HEK293 (cell line): ENCODE measurements around the gene SAT1.
A peak's percentile ranks its signal among the peaks of the same experiment; 100 is the strongest.

Experiments used
- CTCF ChIA-PET: fragments of 350-600 bp; formaldehyde crosslinking; extraction: SDS; loops from one replicate; lab custom pipeline; 2021; ENCODE audit warnings: antibody characterized with exemption; lab: Yijun Ruan, JAX
- POLR2A ChIA-PET: fragments of 300-600 bp; formaldehyde crosslinking; extraction: SDS; loops from one replicate; lab custom pipeline; 2020; ENCODE audit warnings: antibody characterized with exemption, inconsistent platforms; lab: Yijun Ruan, JAX
- H3K27ac ChIP-seq: fragments of 200-500 bp; sonication (Bioruptor generic); 2 replicates; pipeline ENCODE4 v1.5.1; 2014; ENCODE audit warnings: low read depth, low read length, control low read depth, inconsistent platforms; ENCODE audit errors: extremely low read depth
- H3K36me3 ChIP-seq, 2 experiments: fragments of 200-500 bp in 1 of 2; sonication (Bioruptor generic) in 1 of 2; 1 replicate in 1 of 2; 2 replicates in 1 of 2; pipeline ENCODE4 v1.5.1; 2014 to 2017; ENCODE audit warnings: inconsistent platforms in 2 of 2, low read length in 2 of 2; ENCODE audit not compliant: control insufficient read depth in 2 of 2, insufficient read depth in 1 of 2
- H3K4me1 ChIP-seq: fragments of 200-500 bp; sonication (Bioruptor generic); 2 replicates; pipeline ENCODE4 v1.5.1; 2014; ENCODE audit warnings: mild to moderate bottlenecking, low read length, inconsistent platforms; ENCODE audit not compliant: control insufficient read depth, insufficient read depth
- H3K4me3 ChIP-seq: 2 replicates; pipeline ENCODE4 v1.5.1; 2011; ENCODE audit warnings: low read depth, mild to moderate bottlenecking, control low read depth, low read length, moderate library complexity
- H3K9me3 ChIP-seq: fragments of 200-500 bp; sonication (Bioruptor generic); 2 replicates; pipeline ENCODE4 v1.5.1; 2014; ENCODE audit warnings: low read depth, low read length, inconsistent platforms; ENCODE audit not compliant: control insufficient read depth, insufficient read depth
- SCRT2 ChIP-seq: fragments of 450-650 bp; formaldehyde crosslinking; IDR thresholded peaks from 2 replicates; pipeline ENCODE4 v1.5.1; 2016; ENCODE audit warnings: missing biosample characterization, missing genetic modification characterization
- SP7 ChIP-seq: fragments of 450-650 bp; formaldehyde crosslinking; IDR thresholded peaks from 2 replicates; pipeline ENCODE4 v1.5.1; 2016; ENCODE audit warnings: missing biosample characterization, missing genetic modification characterization
- WT1 ChIP-seq: fragments of 450-650 bp; formaldehyde crosslinking; IDR thresholded peaks from 2 replicates; pipeline ENCODE4 v1.5.1; 2016; ENCODE audit warnings: missing biosample characterization, missing genetic modification characterization
- ZEB2 ChIP-seq: fragments of 450-650 bp; formaldehyde crosslinking; IDR thresholded peaks from 2 replicates; pipeline ENCODE4 v1.5.1; 2016; ENCODE audit warnings: missing biosample characterization, missing genetic modification characterization
- ZNF10 ChIP-seq: fragments of 450-650 bp; formaldehyde crosslinking; IDR thresholded peaks from 2 replicates; pipeline ENCODE4 v1.5.1; 2017; ENCODE audit warnings: missing biosample characterization, missing genetic modification characterization
- ZNF239 ChIP-seq: fragments of 450-650 bp; formaldehyde crosslinking; IDR thresholded peaks from 2 replicates; pipeline ENCODE4 v1.5.1; 2016; ENCODE audit warnings: missing biosample characterization, missing genetic modification characterization
- ZNF624 ChIP-seq: fragments of 450-650 bp; formaldehyde crosslinking; IDR thresholded peaks from 2 replicates; pipeline ENCODE4 v1.5.1; 2017; ENCODE audit warnings: missing biosample characterization, missing genetic modification characterization
- ZNF664 ChIP-seq: fragments of 450-650 bp; formaldehyde crosslinking; IDR thresholded peaks from 2 replicates; pipeline ENCODE4 v1.5.1; 2016; ENCODE audit warnings: missing biosample characterization, missing genetic modification characterization
- ZNF830 ChIP-seq: fragments of 450-650 bp; IDR thresholded peaks from 2 replicates; pipeline ENCODE4 v1.5.0; 2018; ENCODE audit warnings: missing biosample characterization, missing genetic modification characterization, low read depth, mild to moderate bottlenecking, moderate library complexity
- TF ChIP-seq, protein P1 (sequence below): fragments of 450-650 bp; formaldehyde crosslinking; IDR thresholded peaks from 2 replicates; pipeline ENCODE4 v1.5.1; 2016; ENCODE audit warnings: missing biosample characterization, missing genetic modification characterization, borderline replicate concordance
- TF ChIP-seq, protein P2 (sequence below): fragments of 450-650 bp; formaldehyde crosslinking; IDR thresholded peaks from 2 replicates; pipeline ENCODE4 v1.5.1; 2017; ENCODE audit warnings: missing biosample characterization, missing genetic modification characterization
- TF ChIP-seq, protein P3 (sequence below): fragments of 450-650 bp; formaldehyde crosslinking; IDR thresholded peaks from 2 replicates; pipeline ENCODE4 v1.5.1; 2016; ENCODE audit warnings: missing biosample characterization, missing genetic modification characterization
- TF ChIP-seq, protein P4 (sequence below): fragments of 450-650 bp; formaldehyde crosslinking; IDR thresholded peaks from 2 replicates; pipeline ENCODE4 v1.5.1; 2017; ENCODE audit warnings: missing biosample characterization, missing genetic modification characterization
- TF ChIP-seq, protein P5 (sequence below): fragments of 450-650 bp; formaldehyde crosslinking; IDR thresholded peaks from 2 replicates; pipeline ENCODE4 v1.5.1; 2016; ENCODE audit warnings: missing biosample characterization, missing genetic modification characterization
- TF ChIP-seq, protein P6 (sequence below): fragments of 450-650 bp; formaldehyde crosslinking; IDR thresholded peaks from 2 replicates; pipeline ENCODE4 v1.5.1; 2016; ENCODE audit warnings: missing biosample characterization, missing genetic modification characterization, low read depth

SAT1 gene

DNA sequence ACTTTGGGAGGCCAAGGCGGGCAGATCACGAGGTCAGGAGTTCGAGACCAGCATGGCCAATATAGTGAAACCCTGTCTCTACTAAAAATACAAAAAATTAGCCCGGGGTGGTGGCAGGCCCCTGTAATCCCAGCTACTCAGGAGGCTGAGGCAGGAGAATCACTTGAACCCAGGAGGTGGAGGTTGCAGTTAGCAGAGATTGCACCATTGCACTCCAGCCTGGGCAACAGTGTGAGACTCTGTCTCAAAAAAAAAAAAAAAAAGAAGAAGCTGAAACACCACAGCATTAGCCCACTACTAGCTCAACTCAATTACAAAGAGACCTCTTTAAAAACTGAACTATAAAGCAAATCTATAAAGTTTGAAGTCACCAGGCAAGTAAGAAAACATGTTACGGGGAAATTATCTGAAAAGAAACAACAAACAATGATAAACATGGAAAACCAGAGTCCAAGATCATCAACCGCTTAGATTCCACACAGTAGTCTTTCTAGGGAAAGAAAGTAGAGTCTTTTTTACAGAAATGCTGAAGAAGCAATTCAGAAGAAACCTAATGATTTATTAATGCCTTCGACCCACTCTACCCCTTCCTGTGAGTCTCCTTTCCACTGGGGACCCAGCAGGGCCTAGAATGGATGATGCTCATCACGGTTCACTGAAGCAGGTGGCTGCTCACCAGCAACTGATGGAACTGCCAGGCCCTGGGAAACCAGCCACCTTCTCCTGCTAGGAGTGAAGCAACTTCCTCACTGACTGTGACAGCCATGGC, 6.6 kb downstream of the SAT1 start (continued):
- TF ChIP-seq, protein P1, sequence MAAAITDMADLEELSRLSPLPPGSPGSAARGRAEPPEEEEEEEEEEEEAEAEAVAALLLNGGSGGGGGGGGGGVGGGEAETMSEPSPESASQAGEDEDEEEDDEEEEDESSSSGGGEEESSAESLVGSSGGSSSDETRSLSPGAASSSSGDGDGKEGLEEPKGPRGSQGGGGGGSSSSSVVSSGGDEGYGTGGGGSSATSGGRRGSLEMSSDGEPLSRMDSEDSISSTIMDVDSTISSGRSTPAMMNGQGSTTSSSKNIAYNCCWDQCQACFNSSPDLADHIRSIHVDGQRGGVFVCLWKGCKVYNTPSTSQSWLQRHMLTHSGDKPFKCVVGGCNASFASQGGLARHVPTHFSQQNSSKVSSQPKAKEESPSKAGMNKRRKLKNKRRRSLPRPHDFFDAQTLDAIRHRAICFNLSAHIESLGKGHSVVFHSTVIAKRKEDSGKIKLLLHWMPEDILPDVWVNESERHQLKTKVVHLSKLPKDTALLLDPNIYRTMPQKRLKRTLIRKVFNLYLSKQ (tag by site-specific recombination), result no peak
- TF ChIP-seq ZNF830 (tag by site-specific recombination) (no peak), ZNF624 (no peak), SP7 (tag by site-specific recombination) (no peak), ZNF10 (tag by site-specific recombination) (peak; percentile 100), SCRT2 (tag by site-specific recombination) (no peak), ZEB2 (tag by site-specific recombination) (0 out of 2 replicates have a peak, but pooled peaks have one; percentile 32), ZNF239 (tag by site-specific recombination) (no peak), WT1 (tag by site-specific recombination) (0 out of 2 replicates have a peak, but pooled peaks have one; percentile 51)
- TF ChIP-seq, protein P2, sequence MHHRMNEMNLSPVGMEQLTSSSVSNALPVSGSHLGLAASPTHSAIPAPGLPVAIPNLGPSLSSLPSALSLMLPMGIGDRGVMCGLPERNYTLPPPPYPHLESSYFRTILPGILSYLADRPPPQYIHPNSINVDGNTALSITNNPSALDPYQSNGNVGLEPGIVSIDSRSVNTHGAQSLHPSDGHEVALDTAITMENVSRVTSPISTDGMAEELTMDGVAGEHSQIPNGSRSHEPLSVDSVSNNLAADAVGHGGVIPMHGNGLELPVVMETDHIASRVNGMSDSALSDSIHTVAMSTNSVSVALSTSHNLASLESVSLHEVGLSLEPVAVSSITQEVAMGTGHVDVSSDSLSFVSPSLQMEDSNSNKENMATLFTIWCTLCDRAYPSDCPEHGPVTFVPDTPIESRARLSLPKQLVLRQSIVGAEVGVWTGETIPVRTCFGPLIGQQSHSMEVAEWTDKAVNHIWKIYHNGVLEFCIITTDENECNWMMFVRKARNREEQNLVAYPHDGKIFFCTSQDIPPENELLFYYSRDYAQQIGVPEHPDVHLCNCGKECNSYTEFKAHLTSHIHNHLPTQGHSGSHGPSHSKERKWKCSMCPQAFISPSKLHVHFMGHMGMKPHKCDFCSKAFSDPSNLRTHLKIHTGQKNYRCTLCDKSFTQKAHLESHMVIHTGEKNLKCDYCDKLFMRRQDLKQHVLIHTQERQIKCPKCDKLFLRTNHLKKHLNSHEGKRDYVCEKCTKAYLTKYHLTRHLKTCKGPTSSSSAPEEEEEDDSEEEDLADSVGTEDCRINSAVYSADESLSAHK (tag by site-specific recombination), result no peak; the same call in 1 of the 2 replicates
- TF ChIP-seq, protein P3, sequence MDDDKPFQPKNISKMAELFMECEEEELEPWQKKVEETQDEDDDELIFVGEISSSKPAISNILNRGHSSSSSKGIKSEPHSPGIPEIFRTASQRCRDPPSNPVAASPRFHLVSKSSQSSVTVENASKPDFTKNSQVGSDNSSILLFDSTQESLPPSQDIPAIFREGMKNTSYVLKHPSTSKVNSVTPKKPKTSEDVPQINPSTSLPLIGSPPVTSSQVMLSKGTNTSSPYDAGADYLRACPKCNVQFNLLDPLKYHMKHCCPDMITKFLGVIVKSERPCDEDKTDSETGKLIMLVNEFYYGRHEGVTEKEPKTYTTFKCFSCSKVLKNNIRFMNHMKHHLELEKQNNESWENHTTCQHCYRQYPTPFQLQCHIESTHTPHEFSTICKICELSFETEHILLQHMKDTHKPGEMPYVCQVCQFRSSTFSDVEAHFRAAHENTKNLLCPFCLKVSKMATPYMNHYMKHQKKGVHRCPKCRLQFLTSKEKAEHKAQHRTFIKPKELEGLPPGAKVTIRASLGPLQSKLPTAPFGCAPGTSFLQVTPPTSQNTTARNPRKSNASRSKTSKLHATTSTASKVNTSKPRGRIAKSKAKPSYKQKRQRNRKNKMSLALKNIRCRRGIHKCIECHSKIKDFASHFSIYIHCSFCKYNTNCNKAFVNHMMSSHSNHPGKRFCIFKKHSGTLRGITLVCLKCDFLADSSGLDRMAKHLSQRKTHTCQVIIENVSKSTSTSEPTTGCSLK (tag by site-specific recombination), result no peak
- TF ChIP-seq, protein P4, sequence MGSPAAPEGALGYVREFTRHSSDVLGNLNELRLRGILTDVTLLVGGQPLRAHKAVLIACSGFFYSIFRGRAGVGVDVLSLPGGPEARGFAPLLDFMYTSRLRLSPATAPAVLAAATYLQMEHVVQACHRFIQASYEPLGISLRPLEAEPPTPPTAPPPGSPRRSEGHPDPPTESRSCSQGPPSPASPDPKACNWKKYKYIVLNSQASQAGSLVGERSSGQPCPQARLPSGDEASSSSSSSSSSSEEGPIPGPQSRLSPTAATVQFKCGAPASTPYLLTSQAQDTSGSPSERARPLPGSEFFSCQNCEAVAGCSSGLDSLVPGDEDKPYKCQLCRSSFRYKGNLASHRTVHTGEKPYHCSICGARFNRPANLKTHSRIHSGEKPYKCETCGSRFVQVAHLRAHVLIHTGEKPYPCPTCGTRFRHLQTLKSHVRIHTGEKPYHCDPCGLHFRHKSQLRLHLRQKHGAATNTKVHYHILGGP, result peak; percentile 82

DNA sequence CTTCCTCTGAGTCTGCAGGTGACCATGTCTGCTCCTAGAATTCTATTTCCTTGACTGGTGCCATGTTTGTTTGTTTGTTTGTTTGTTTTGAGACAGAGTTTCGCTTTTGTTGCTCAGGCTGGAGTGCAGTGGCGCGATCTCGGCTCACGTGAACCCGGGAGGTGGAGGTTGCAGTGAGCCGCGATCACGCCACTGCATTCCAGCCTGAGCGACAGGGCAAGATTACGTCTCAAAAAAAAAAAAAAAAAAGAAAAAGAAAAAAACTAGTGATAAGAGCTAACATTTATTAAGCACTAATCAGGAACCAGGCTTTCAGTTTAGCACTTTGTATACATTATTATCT, 7.2 kb downstream of the SAT1 start:
- peaks cover 0 to 8% of the 10 kb centered on the region in 2 experiments; a peak in 1 of 3 replicates for H3K36me3 ChIP-seq
- no peaks in the 10 kb centered on the region for H3K9me3 ChIP-seq
- POLR2A ChIA-PET, result interaction anchor here (0.6 kb wide), 1 partner anchor 105 kb away, joined by 3 read pairs; no protein-coding TSS in a partner anchor
- no peak overlapping the region for H3K4me3 ChIP-seq
- CTCF ChIA-PET, result no interaction called here
- peak; percentile 89 for TF ChIP-seq ZNF664 (tag by site-specific recombination)
- TF ChIP-seq, protein P5, sequence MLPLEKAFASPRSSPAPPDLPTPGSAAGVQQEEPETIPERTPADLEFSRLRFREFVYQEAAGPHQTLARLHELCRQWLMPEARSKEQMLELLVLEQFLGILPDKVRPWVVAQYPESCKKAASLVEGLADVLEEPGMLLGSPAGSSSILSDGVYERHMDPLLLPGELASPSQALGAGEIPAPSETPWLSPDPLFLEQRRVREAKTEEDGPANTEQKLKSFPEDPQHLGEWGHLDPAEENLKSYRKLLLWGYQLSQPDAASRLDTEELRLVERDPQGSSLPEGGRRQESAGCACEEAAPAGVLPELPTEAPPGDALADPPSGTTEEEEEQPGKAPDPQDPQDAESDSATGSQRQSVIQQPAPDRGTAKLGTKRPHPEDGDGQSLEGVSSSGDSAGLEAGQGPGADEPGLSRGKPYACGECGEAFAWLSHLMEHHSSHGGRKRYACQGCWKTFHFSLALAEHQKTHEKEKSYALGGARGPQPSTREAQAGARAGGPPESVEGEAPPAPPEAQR, result no peak
- TF ChIP-seq, protein P6, sequence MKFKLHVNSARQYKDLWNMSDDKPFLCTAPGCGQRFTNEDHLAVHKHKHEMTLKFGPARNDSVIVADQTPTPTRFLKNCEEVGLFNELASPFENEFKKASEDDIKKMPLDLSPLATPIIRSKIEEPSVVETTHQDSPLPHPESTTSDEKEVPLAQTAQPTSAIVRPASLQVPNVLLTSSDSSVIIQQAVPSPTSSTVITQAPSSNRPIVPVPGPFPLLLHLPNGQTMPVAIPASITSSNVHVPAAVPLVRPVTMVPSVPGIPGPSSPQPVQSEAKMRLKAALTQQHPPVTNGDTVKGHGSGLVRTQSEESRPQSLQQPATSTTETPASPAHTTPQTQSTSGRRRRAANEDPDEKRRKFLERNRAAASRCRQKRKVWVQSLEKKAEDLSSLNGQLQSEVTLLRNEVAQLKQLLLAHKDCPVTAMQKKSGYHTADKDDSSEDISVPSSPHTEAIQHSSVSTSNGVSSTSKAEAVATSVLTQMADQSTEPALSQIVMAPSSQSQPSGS (tag by site-specific recombination), result no peak
- TF ChIP-seq, all 188 proteins: peak for 1
- Histone ChIP-seq H3K27ac (peak overlapping the region; percentile 27), H3K4me1 (peaks cover 7% of the 10 kb centered on the region; the same call in 1 of the 2 replicates)
